ENCODE results near the gene RSPH1. TPM values are rescaled to one million over a fixed set of nuclear protein-coding genes. Genes with fewer than 3 reads are reported as not detected.
"Not testable (repeated sequence)": the region's sequence is repeated elsewhere in the genome, so short reads cannot be mapped to it uniquely, and the experiment has no call there.

The RSPH1 gene
- total RNA-seq, 3 donors from 2014 or later: 0.48 to 2.3 (median 0.88) TPM

DNA sequence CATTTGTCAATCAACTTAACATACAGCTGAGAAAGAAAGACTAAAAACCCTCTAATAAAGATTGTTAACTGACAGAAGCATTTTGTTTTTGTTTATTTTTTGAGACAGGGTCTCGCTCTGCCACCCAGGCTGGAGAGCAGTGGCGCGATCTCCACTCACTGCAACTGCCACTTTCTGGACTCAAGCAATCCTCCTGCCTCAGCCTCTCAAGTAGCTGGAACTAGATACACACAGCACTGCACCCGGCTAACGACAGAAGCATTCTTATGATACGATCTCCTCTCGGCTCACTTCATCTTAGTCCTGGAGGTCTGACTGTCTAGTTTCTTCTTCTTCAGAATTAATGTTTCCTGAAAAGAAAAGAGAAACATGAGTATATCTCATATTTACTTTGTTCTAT lies 23.5 kb downstream of the RSPH1 start:
- no peaks in the 10 kb centered on the region for H3K36me3 ChIP-seq
- no peaks in the 10 kb centered on the region for H3K9me3 ChIP-seq
- DNase-seq (ENCODE audit: low spot score in 2 of 2): no peak
- H3K27me3 ChIP-seq: no peaks in the 10 kb centered on the region
- no peak overlapping the region for H3K27ac ChIP-seq
- no peaks in the 10 kb centered on the region for H3K4me1 ChIP-seq
- intact Hi-C loops (cut with DNase I; ENCODE audit: low total_unique reads): no loop called here
- no peak for TF ChIP-seq POLR2A (IDR thresholded peaks at IDR 0.05)
- TF ChIP-seq, protein P1, sequence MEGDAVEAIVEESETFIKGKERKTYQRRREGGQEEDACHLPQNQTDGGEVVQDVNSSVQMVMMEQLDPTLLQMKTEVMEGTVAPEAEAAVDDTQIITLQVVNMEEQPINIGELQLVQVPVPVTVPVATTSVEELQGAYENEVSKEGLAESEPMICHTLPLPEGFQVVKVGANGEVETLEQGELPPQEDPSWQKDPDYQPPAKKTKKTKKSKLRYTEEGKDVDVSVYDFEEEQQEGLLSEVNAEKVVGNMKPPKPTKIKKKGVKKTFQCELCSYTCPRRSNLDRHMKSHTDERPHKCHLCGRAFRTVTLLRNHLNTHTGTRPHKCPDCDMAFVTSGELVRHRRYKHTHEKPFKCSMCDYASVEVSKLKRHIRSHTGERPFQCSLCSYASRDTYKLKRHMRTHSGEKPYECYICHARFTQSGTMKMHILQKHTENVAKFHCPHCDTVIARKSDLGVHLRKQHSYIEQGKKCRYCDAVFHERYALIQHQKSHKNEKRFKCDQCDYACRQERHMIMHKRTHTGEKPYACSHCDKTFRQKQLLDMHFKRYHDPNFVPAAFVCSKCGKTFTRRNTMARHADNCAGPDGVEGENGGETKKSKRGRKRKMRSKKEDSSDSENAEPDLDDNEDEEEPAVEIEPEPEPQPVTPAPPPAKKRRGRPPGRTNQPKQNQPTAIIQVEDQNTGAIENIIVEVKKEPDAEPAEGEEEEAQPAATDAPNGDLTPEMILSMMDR (IDR thresholded peaks at IDR 0.05): no peak
- TF ChIP-seq POLR2AphosphoS5 (IDR thresholded peaks at IDR 0.05): no peak
- no peak overlapping the region for H3K4me3 ChIP-seq

DNA sequence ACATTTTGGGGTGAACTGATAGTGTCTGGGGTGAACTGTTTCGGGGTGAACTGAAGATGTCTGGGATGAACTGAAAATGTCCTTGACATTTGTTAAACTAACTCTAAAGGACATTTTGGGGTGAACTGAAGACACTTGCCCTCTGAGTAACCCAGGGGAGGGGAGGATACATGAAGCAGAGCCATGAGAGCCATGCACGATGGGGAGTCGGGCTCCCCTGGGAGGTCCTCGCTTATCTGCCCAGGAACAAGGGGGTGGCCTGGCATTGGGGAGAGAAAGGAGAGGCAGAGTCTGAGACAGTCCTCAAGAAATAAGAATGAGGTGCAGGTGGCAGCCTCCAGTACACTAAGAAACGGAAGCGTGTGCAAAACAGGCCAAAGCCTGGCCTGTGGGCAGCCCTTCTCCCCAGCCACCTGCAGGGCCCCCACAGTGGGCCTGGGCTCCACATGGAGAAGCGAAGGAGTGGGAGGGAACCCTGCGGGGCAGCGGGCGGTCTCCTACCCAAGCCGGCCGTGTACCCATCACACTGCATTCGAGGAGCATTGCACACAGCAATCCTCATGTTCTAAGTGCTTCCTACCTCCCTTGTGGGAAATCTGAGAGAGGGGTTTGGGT lies 24.2 kb downstream of the RSPH1 start:
- Histone ChIP-seq H3K9me3 (no peaks in the 10 kb centered on the region), H3K27me3 (no peaks in the 10 kb centered on the region), H3K36me3 (no peaks in the 10 kb centered on the region), H3K4me1 (no peaks in the 10 kb centered on the region), H3K4me3 (no peak overlapping the region), H3K27ac (no peak overlapping the region)
- DNase-seq (ENCODE audit: low spot score in 2 of 2): no peak
- TF ChIP-seq POLR2AphosphoS5 (IDR thresholded peaks at IDR 0.05) (no peak), POLR2A (IDR thresholded peaks at IDR 0.05) (no peak)
- TF ChIP-seq, protein P1 (IDR thresholded peaks at IDR 0.05): no peak
- intact Hi-C loops (cut with DNase I; ENCODE audit: low total_unique reads): no loop called here

DNA sequence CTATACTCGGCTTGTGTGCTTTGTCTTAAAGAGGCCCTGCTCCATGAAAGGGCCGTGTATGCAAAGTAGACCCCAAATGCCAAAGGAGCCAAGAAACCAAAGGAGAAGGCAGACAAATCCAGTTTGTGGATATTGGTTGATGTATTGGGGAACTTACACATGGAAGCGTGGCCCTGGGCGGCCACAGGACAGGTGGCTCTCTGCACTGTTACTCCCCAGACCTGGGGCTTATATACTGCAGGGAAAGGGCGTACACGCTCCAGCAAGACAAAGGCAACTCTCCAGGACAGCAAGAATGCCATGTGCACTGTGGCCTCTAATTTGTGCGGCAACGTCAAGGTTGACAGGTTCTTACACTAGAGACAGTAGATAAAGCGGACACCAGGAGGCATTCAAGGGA lies 24.8 kb downstream of the RSPH1 start:
- H3K27me3 ChIP-seq: no peaks in the 10 kb centered on the region
- H3K36me3 ChIP-seq: no peaks in the 10 kb centered on the region
- no peak for DNase-seq (ENCODE audit: low spot score in 2 of 2)
- no peaks in the 10 kb centered on the region for H3K4me1 ChIP-seq
- H3K27ac ChIP-seq: no peak overlapping the region
- TF ChIP-seq, protein P1 (IDR thresholded peaks at IDR 0.05): no peak
- TF ChIP-seq POLR2A (IDR thresholded peaks at IDR 0.05) (no peak), POLR2AphosphoS5 (IDR thresholded peaks at IDR 0.05) (no peak)
- H3K9me3 ChIP-seq: no peaks in the 10 kb centered on the region
- intact Hi-C loops (cut with DNase I; ENCODE audit: low total_unique reads): no loop called here
- H3K4me3 ChIP-seq: no peak overlapping the region

DNA sequence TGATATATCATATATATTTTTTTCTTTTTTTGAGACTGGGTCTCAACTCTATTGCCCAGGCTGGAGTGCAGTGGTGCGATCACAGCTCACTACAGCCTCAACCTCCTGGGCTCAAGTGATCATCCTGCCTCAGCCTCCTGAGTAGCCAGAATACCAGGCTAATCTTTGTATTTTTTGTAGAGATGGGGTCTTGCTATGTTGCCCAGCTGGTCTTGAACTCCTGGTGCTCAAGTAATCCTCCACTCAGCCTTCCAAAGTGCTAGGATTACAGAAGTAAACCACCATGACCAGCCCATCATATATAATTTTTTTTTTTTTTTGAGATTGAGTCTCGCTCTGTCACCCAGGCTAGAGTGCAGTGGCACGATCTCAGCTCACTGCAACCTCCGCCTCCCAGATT lies 26.3 kb downstream of the RSPH1 start:
- H3K9me3 ChIP-seq; H3K36me3 ChIP-seq; DNase-seq (ENCODE audit: low spot score in 2 of 2); H3K4me3 ChIP-seq; intact Hi-C loops (cut with DNase I; ENCODE audit: low total_unique reads); H3K27ac ChIP-seq; H3K4me1 ChIP-seq; H3K27me3 ChIP-seq: not testable (repeated sequence)

DNA sequence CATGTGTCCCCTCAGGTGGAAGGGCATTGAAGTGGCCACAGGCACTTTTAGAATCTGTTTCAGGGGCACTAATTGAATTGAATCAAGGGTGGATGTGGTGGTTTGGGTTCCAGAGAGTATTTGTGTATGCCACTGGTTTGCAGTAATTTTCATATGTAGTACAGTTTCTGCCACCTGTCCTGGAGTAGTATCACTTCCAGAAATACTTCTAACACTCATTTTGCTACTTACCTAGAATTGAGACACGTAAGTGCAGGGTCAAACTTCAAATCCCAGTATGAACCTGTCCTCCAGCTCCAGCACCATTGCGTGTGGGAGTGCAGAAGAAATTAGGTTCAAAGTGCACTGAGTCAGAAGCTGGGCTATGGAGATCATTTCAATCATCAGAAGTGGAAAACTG lies 26.8 kb downstream of the RSPH1 start:
- H3K27ac ChIP-seq: no peak overlapping the region
- no peak for TF ChIP-seq POLR2A (IDR thresholded peaks at IDR 0.05)
- TF ChIP-seq, protein P1 (IDR thresholded peaks at IDR 0.05): no peak
- TF ChIP-seq POLR2AphosphoS5 (IDR thresholded peaks at IDR 0.05): no peak
- no peaks in the 10 kb centered on the region for H3K9me3 ChIP-seq
- H3K27me3 ChIP-seq: no peaks in the 10 kb centered on the region
- H3K36me3 ChIP-seq: no peaks in the 10 kb centered on the region
- intact Hi-C loops (cut with DNase I; ENCODE audit: low total_unique reads): no loop called here
- no peak for DNase-seq (ENCODE audit: low spot score in 2 of 2)
- H3K4me1 ChIP-seq: no peaks in the 10 kb centered on the region
- no peak overlapping the region for H3K4me3 ChIP-seq
